ENCODE data around the gene BIRC3.

- TF ChIP-seq EZH2 (IDR thresholded peaks at IDR 0.05; ENCODE audit: borderline replicate concordance, insufficient read depth, low read depth, low read length, poor library complexity, severe bottlenecking) = no peak
- TF ChIP-seq, protein P1, sequence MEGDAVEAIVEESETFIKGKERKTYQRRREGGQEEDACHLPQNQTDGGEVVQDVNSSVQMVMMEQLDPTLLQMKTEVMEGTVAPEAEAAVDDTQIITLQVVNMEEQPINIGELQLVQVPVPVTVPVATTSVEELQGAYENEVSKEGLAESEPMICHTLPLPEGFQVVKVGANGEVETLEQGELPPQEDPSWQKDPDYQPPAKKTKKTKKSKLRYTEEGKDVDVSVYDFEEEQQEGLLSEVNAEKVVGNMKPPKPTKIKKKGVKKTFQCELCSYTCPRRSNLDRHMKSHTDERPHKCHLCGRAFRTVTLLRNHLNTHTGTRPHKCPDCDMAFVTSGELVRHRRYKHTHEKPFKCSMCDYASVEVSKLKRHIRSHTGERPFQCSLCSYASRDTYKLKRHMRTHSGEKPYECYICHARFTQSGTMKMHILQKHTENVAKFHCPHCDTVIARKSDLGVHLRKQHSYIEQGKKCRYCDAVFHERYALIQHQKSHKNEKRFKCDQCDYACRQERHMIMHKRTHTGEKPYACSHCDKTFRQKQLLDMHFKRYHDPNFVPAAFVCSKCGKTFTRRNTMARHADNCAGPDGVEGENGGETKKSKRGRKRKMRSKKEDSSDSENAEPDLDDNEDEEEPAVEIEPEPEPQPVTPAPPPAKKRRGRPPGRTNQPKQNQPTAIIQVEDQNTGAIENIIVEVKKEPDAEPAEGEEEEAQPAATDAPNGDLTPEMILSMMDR (IDR thresholded peaks at IDR 0.05) = no peak
Observed at GRCh38 chr11:102304686-102305085, 12.6 kb upstream of the BIRC3 start.

Measured in B cell (primary cell).